Fibroblast of villous mesenchyme (primary cell): ENCODE measurements around the gene ZNF397. TPM values are rescaled to one million over a fixed set of nuclear protein-coding genes. Genes with fewer than 3 reads are reported as not detected.
A peak's percentile ranks its signal among the peaks of the same experiment; 100 is the strongest.

Experiments used
- DNase-seq: peaks from one replicate; pipeline ENCODE4 v3.0.0-alpha.2; 2010; ENCODE audit warnings: low read depth
- H3K4me3 ChIP-seq: 2 replicates; pipeline ENCODE4 v1.5.1; 2011; ENCODE audit warnings: low read depth, mild to moderate bottlenecking, low read length
- total RNA-seq: library from RNA; depleted of rRNA; stranded (reverse); fragments of >200 nt; gene quantifications from 2 replicates; pipeline ENCODE4 v1.2.3, GENCODE V29; 2012
- TF ChIP-seq, protein P1 (sequence below): IDR thresholded peaks from 2 replicates; pipeline ENCODE4 v1.5.1; 2012; ENCODE audit warnings: low read depth, mild to moderate bottlenecking, low read length; ENCODE audit not compliant: insufficient read depth

The ZNF397 gene
- total RNA-seq, 1 donor = 8.2 TPM

DNA sequence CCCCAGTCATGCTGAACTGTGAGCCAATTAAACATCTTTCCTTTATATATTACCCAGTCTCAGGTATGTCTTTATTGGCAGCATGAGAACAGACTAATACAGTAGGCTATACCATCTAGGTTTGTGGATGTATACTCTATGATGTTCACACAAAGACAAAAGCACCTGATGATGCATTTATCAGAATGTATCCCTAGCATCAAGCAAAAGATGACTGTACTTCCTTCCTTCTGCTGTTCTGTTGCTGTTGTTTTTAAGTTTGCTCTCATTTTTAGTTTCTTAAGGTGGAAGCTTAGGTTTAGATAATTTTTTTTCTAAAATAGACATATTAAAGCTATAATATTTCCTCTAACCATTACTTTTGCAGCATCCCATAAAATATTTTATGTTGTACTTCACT, 36.8 kb downstream of the ZNF397 start:
- H3K4me3 ChIP-seq = no peak overlapping the region
- no peak for DNase-seq
- TF ChIP-seq, protein P1, sequence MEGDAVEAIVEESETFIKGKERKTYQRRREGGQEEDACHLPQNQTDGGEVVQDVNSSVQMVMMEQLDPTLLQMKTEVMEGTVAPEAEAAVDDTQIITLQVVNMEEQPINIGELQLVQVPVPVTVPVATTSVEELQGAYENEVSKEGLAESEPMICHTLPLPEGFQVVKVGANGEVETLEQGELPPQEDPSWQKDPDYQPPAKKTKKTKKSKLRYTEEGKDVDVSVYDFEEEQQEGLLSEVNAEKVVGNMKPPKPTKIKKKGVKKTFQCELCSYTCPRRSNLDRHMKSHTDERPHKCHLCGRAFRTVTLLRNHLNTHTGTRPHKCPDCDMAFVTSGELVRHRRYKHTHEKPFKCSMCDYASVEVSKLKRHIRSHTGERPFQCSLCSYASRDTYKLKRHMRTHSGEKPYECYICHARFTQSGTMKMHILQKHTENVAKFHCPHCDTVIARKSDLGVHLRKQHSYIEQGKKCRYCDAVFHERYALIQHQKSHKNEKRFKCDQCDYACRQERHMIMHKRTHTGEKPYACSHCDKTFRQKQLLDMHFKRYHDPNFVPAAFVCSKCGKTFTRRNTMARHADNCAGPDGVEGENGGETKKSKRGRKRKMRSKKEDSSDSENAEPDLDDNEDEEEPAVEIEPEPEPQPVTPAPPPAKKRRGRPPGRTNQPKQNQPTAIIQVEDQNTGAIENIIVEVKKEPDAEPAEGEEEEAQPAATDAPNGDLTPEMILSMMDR = no peak

DNA sequence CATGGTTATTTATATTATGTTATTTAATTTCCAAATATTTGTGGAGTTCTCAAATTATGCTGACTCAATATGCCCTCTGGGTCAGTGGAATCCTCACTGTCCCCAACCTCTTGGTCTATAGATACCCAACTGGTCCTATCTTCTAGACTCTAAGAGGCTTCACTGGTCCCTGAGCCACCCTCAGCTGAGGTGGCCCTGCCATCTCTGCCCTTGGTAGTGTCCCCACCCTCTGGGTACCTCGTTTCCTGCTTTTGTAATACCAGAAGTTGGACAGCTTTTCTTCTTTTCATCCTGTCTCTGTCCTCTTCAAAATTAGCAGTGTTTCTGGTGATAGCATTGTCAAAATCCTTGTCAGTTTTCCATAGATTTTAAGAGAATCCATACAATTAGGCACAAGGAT, 37.3 kb downstream of the ZNF397 start:
- TF ChIP-seq, protein P1 = no peak
- DNase-seq = no peak
- H3K4me3 ChIP-seq = no peak overlapping the region

DNA sequence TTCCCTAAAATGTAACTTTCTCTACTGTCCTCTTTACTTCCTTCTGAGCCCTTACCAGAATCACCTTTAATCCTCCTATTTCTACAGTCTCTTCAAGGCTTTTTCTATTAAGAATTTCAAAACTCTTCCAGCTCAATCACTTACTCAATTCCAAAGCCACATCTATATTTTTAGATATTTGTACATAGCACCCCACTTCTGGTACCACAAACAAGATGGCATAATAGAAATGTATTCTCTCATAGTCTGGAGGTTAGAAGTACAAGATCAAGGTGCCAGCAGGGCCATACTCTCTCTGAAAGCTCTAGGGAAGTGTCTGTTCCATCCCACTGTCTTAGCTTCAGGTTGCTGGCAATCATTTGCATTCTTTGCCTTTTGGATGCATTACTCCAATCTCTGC, 38.1 kb downstream of the ZNF397 start:
- TF ChIP-seq, protein P1 = no peak
- H3K4me3 ChIP-seq = no peak overlapping the region
- DNase-seq = no peak

DNA sequence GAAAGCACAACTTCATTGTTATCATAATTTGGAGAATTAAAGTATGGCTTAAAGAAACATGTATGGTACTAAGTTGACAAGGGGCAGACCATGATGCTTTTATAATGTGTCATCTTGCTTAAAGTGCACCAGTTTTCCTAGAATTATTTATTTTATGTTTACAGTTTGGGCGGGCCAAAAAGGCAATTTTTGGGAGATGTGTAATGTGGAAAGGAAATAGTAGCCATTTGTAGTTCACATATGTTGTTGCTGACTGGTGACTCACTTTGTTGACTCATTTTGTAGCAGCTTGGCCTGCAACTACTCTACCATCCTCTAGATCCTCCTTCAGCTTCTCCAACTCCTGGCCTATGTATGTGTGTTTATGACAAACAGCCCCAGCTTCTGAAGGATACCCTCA, 41.5 kb downstream of the ZNF397 start:
- DNase-seq = peak; percentile 90
- TF ChIP-seq, protein P1 = no peak
- no peak overlapping the region for H3K4me3 ChIP-seq

DNA sequence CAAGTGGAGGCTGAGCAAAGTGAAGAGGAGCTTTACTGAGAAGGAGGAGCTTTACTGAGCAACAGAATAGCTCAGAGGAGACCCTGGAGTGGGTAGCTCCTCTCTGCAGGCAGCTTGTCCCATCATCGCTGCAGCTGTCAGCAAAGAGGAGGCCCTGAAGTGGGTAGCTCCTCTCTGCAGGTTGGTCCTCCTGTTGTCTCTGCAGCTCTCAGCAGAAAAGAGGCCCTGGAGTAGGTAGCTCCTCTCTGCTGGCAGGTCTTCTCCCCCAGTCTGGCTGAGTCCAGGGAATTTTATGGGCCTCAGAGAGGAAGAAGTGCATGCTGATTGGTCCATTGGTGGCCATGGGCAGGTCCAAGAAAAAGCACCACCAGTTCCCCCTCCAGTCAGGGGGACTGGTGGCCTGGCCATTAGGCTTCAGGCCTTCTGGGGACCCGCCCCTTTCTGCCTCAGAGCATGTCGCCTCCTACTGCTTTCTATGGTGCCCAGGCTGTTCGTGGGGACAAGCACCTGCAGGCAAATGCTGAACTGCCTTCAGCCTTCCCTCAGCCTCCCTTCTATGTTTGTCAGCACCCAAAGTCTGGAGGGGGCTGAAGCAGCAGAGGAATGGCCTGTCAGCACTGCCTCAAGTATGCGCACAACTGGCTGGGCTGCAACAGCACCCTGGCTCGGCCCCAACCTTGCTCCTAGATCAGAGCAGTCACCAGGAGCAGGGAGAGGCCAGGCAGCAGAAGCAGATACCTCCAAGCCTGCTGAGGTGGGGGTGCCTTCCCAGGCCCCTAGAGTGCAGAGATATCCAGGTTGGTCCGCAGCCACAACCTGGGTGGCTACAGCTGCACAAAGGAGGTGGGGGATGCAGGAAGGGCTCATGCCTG, 43.3 kb downstream of the ZNF397 start:
- DNase-seq = no peak
- H3K4me3 ChIP-seq = no peak overlapping the region
- TF ChIP-seq, protein P1 = no peak

DNA sequence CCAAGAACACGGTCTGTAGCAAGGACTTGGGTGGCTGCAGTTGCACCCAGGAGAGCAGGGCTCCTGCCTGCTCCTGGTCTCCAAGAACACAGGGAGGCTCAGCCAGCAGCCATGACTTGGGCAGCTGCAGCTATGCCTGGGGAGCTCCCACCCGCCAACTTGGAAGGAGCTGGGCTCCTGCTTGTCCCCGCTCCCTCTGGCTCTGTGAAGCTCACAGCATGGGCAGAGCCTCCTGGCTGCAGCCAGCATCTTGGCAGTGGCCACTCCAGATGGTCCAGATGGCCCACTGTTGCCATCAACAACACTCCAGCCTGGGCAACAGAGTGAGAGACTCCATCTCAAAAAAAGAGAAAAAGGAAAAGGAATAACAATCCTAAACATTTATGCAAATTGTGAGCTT, 44.0 kb downstream of the ZNF397 start:
- no peak overlapping the region for H3K4me3 ChIP-seq
- TF ChIP-seq, protein P1 = no peak
- DNase-seq = no peak
